Mesodermal cell (in vitro differentiated cells): Measurements from ENCODE around the gene TRPV3. TPM values are rescaled to one million over a fixed set of nuclear protein-coding genes. Genes with fewer than 3 reads are reported as not detected.

Experiments
- H3K27ac ChIP-seq: 2 replicates; pipeline ENCODE4 v1.7.0; 2013; ENCODE audit warnings: mild to moderate bottlenecking, low read depth, low read length, moderate library complexity; ENCODE audit not compliant: severe bottlenecking
- H3K36me3 ChIP-seq: 2 replicates; pipeline ENCODE4 v1.7.1; 2013; ENCODE audit warnings: mild to moderate bottlenecking, low read length, moderate library complexity; ENCODE audit not compliant: control insufficient read depth, insufficient read depth
- H3K4me1 ChIP-seq: one replicate; pipeline ENCODE4 v1.7.1; 2013; ENCODE audit warnings: mild to moderate bottlenecking, low read length; ENCODE audit not compliant: insufficient read depth, control insufficient read depth, poor library complexity, severe bottlenecking
- H3K4me3 ChIP-seq: 2 replicates; pipeline ENCODE4 v1.7.0; 2013; ENCODE audit warnings: low read length, control low read depth, mild to moderate bottlenecking; ENCODE audit not compliant: insufficient read depth, poor library complexity, severe bottlenecking; ENCODE audit errors: extremely low read depth
- H3K9me3 ChIP-seq: 2 replicates; pipeline ENCODE4 v1.7.1; 2013; ENCODE audit warnings: mild to moderate bottlenecking, low read length, moderate library complexity; ENCODE audit not compliant: control insufficient read depth
- WGBS, 2 experiments: methylation state at CpG; one replicate each; pipeline ENCODE4 v1.1.5; 2013; ENCODE audit warnings: missing lambda C conversion rate in 2 of 2; ENCODE audit not compliant: insufficient coverage in 2 of 2; 5-methylcytosine and 5-hydroxymethylcytosine counted together
- polyA plus RNA-seq, 2 experiments: library from polyadenylated mRNA; stranded (reverse); fragments of 50-300 nt; gene quantifications; one replicate each; pipeline ENCODE4 v1.2.3, GENCODE V29; 2013

Gene TRPV3
- 1.7 TPM for polyA plus RNA-seq (2013, experiment 1 of 2)
- polyA plus RNA-seq (2013, experiment 2 of 2), result 1.6 TPM

- no peaks in the 10 kb centered on the region for H3K9me3 ChIP-seq
- 86 to 91% methylated on average over 16 to 21 of the region's 23 CpGs for WGBS, 2 experiments
- H3K36me3 ChIP-seq, result no peaks in the 10 kb centered on the region
- H3K4me1 ChIP-seq, result no peaks in the 10 kb centered on the region
- no peak within 1 kb of the TSS for H3K4me3 ChIP-seq
- H3K27ac ChIP-seq, result no peak within 1 kb of the TSS
Measured at GRCh38 chr17:3557768-3558583, at the start of gene TRPV3. TRPV3 (minus strand) TSS chr17:3557812; CDS start chr17:3554850, 2,962 bp downstream.

GRCh38 chr17:3603870-3604259 lies 46.3 kb upstream of the TRPV3 start:
- peaks cover 23% of the 10 kb centered on the region for H3K36me3 ChIP-seq
- WGBS, 2 experiments, result 91% methylated on average over 4 of the region's 4 CpGs
- H3K4me3 ChIP-seq, result no peak overlapping the region
- no peak overlapping the region for H3K27ac ChIP-seq
- no peaks in the 10 kb centered on the region for H3K9me3 ChIP-seq
- H3K4me1 ChIP-seq, result no peaks in the 10 kb centered on the region

- Histone ChIP-seq H3K27ac (no peak overlapping the region), H3K4me1 (no peaks in the 10 kb centered on the region), H3K4me3 (no peak overlapping the region), H3K36me3 (peaks cover 20% of the 10 kb centered on the region), H3K9me3 (no peaks in the 10 kb centered on the region)
- 95 to 100% methylated on average over 9 to 12 of the region's 17 CpGs for WGBS, 2 experiments
Measured at GRCh38 chr17:3603119-3603869, 45.7 kb upstream of the TRPV3 start.

- H3K4me3 ChIP-seq, result no peak overlapping the region
- 78 to 80% methylated on average over 12 to 15 of the region's 16 CpGs for WGBS, 2 experiments
- H3K27ac ChIP-seq, result no peak overlapping the region
- H3K9me3 ChIP-seq, result no peaks in the 10 kb centered on the region
- no peaks in the 10 kb centered on the region for H3K4me1 ChIP-seq
- peaks cover 15% of the 10 kb centered on the region for H3K36me3 ChIP-seq
Measured at GRCh38 chr17:3602499-3602898, 44.9 kb upstream of the TRPV3 start.

- H3K27ac ChIP-seq, result no peak overlapping the region
- no peaks in the 10 kb centered on the region for H3K4me1 ChIP-seq
- H3K4me3 ChIP-seq, result no peak overlapping the region
- no peaks in the 10 kb centered on the region for H3K9me3 ChIP-seq
- H3K36me3 ChIP-seq, result peaks cover 3% of the 10 kb centered on the region
- WGBS, 2 experiments, result 86 to 96% methylated on average over 12 to 15 of the region's 15 CpGs
Measured at GRCh38 chr17:3600529-3601205, 43.1 kb upstream of the TRPV3 start.

GRCh38 chr17:3598078-3598477 lies 40.5 kb upstream of the TRPV3 start:
- H3K9me3 ChIP-seq, result no peaks in the 10 kb centered on the region
- H3K4me1 ChIP-seq, result no peaks in the 10 kb centered on the region
- H3K27ac ChIP-seq, result no peak overlapping the region
- 81 to 85% methylated on average over 11 to 12 of the region's 13 CpGs for WGBS, 2 experiments
- H3K36me3 ChIP-seq, result peaks cover 3% of the 10 kb centered on the region
- no peak overlapping the region for H3K4me3 ChIP-seq

GRCh38 chr17:3596804-3597464 lies 39.3 kb upstream of the TRPV3 start:
- no peaks in the 10 kb centered on the region for H3K9me3 ChIP-seq
- WGBS, 2 experiments, result 92 to 94% methylated on average over 25 to 27 of the region's 27 CpGs
- H3K27ac ChIP-seq, result no peak overlapping the region
- H3K4me3 ChIP-seq, result no peak overlapping the region
- no peaks in the 10 kb centered on the region for H3K36me3 ChIP-seq
- no peaks in the 10 kb centered on the region for H3K4me1 ChIP-seq

GRCh38 chr17:3594976-3595375 lies 37.4 kb upstream of the TRPV3 start:
- no peaks in the 10 kb centered on the region for H3K9me3 ChIP-seq
- no peaks in the 10 kb centered on the region for H3K4me1 ChIP-seq
- H3K27ac ChIP-seq, result no peak overlapping the region
- H3K4me3 ChIP-seq, result no peak overlapping the region
- no peaks in the 10 kb centered on the region for H3K36me3 ChIP-seq
- 85 to 91% methylated on average over 14 to 15 of the region's 15 CpGs for WGBS, 2 experiments

- no peaks in the 10 kb centered on the region for H3K4me1 ChIP-seq
- H3K4me3 ChIP-seq, result no peak overlapping the region
- no peaks in the 10 kb centered on the region for H3K9me3 ChIP-seq
- H3K27ac ChIP-seq, result no peak overlapping the region
- peaks cover 4% of the 10 kb centered on the region for H3K36me3 ChIP-seq
- 81 to 92% methylated on average over 4 to 9 of the region's 11 CpGs for WGBS, 2 experiments
Measured at GRCh38 chr17:3594051-3594800, 36.6 kb upstream of the TRPV3 start.

- Histone ChIP-seq H3K4me3 (no peak overlapping the region), H3K9me3 (no peaks in the 10 kb centered on the region), H3K36me3 (peaks cover 4% of the 10 kb centered on the region), H3K27ac (no peak overlapping the region), H3K4me1 (no peaks in the 10 kb centered on the region)
- 90 to 98% methylated on average over 5 of the region's 5 CpGs for WGBS, 2 experiments
Measured at GRCh38 chr17:3593384-3593783, 35.8 kb upstream of the TRPV3 start.
